ENCODE measurements around the gene C1QTNF1. TPM values are rescaled to one million over a fixed set of nuclear protein-coding genes. Genes with fewer than 3 reads are reported as not detected.

The C1QTNF1 gene
- total RNA-seq, 2 experiments from 2014 or later: 0.12 to 0.14 TPM

GRCh38 chr17:79045842-79046196, 21.9 kb downstream of the C1QTNF1 start:
- H3K9me3 Mint-ChIP-seq: no peaks in the 10 kb centered on the region
- peaks cover 1% of the 10 kb centered on the region for H3K4me1 Mint-ChIP-seq
- H3K36me3 Mint-ChIP-seq: no peaks in the 10 kb centered on the region
- no peak overlapping the region for H3K4me3 Mint-ChIP-seq
- H3K27ac Mint-ChIP-seq: no peak overlapping the region
- DNase-seq: peak; percentile 67
- H3K27me3 Mint-ChIP-seq: peaks cover 17% of the 10 kb centered on the region

GRCh38 chr17:79046197-79046915, 22.4 kb downstream of the C1QTNF1 start:
- peaks cover 17% of the 10 kb centered on the region for H3K27me3 Mint-ChIP-seq
- H3K4me3 Mint-ChIP-seq: no peak overlapping the region
- DNase-seq: no peak
- H3K9me3 Mint-ChIP-seq: no peaks in the 10 kb centered on the region
- no peak overlapping the region for H3K27ac Mint-ChIP-seq
- H3K36me3 Mint-ChIP-seq: no peaks in the 10 kb centered on the region
- H3K4me1 Mint-ChIP-seq: peaks cover 1% of the 10 kb centered on the region

GRCh38 chr17:79046916-79047280, 22.9 kb downstream of the C1QTNF1 start:
- DNase-seq: no peak
- H3K36me3 Mint-ChIP-seq: no peaks in the 10 kb centered on the region
- no peaks in the 10 kb centered on the region for H3K9me3 Mint-ChIP-seq
- H3K4me3 Mint-ChIP-seq: no peak overlapping the region
- H3K4me1 Mint-ChIP-seq: peaks cover 1% of the 10 kb centered on the region
- H3K27ac Mint-ChIP-seq: no peak overlapping the region
- H3K27me3 Mint-ChIP-seq: peaks cover 17% of the 10 kb centered on the region

GRCh38 chr17:79047291-79047920, 23.4 kb downstream of the C1QTNF1 start:
- Mint-ChIP-seq H3K27ac (no peak overlapping the region), H3K36me3 (no peaks in the 10 kb centered on the region), H3K4me1 (peaks cover 1% of the 10 kb centered on the region), H3K4me3 (no peak overlapping the region), H3K27me3 (peaks cover 17% of the 10 kb centered on the region), H3K9me3 (no peaks in the 10 kb centered on the region)
- no peak for DNase-seq

GRCh38 chr17:79047923-79048825, 24.2 kb downstream of the C1QTNF1 start:
- Mint-ChIP-seq H3K9me3 (peaks cover 1% of the 10 kb centered on the region), H3K27ac (no peak overlapping the region), H3K4me1 (peaks cover 1% of the 10 kb centered on the region), H3K4me3 (no peak overlapping the region), H3K36me3 (no peaks in the 10 kb centered on the region), H3K27me3 (peaks cover 17% of the 10 kb centered on the region)
- DNase-seq: no peak

- Mint-ChIP-seq H3K27me3 (peaks cover 17% of the 10 kb centered on the region), H3K27ac (no peak overlapping the region), H3K9me3 (peaks cover 1% of the 10 kb centered on the region), H3K4me1 (peaks cover 1% of the 10 kb centered on the region), H3K4me3 (no peak overlapping the region), H3K36me3 (no peaks in the 10 kb centered on the region)
- DNase-seq: no peak
Observed at GRCh38 chr17:79048826-79049755, 25.1 kb downstream of the C1QTNF1 start.

GRCh38 chr17:79049821-79050220, 25.9 kb downstream of the C1QTNF1 start:
- H3K4me3 Mint-ChIP-seq: no peak overlapping the region

GRCh38 chr17:79050551-79050950, 26.6 kb downstream of the C1QTNF1 start:
- H3K27ac Mint-ChIP-seq: no peak overlapping the region
- H3K27me3 Mint-ChIP-seq: peaks cover 6% of the 10 kb centered on the region
- H3K4me1 Mint-ChIP-seq: peaks cover 1% of the 10 kb centered on the region
- H3K36me3 Mint-ChIP-seq: peaks cover 3% of the 10 kb centered on the region
- no peak for DNase-seq
- H3K4me3 Mint-ChIP-seq: no peak overlapping the region
- H3K9me3 Mint-ChIP-seq: peaks cover 7% of the 10 kb centered on the region

More at GRCh38 chr17:79049821-79050220, 25.9 kb downstream of the C1QTNF1 start:
- Mint-ChIP-seq H3K4me1 (peaks cover 1% of the 10 kb centered on the region), H3K27me3 (peaks cover 11% of the 10 kb centered on the region), H3K27ac (no peak overlapping the region), H3K9me3 (peaks cover 7% of the 10 kb centered on the region), H3K36me3 (peaks cover 3% of the 10 kb centered on the region)
- no peak for DNase-seq

GRCh38 chr17:79051306-79051705, 27.3 kb downstream of the C1QTNF1 start:
- DNase-seq: no peak
- no peaks in the 10 kb centered on the region for H3K27me3 Mint-ChIP-seq
- H3K4me3 Mint-ChIP-seq: no peak overlapping the region
- no peak overlapping the region for H3K27ac Mint-ChIP-seq
- no peaks in the 10 kb centered on the region for H3K4me1 Mint-ChIP-seq
- peaks cover 3% of the 10 kb centered on the region for H3K36me3 Mint-ChIP-seq
- peaks cover 7% of the 10 kb centered on the region for H3K9me3 Mint-ChIP-seq

GRCh38 chr17:79052131-79052530, 28.2 kb downstream of the C1QTNF1 start:
- DNase-seq: no peak
- H3K9me3 Mint-ChIP-seq: peaks cover 7% of the 10 kb centered on the region
- peaks cover 3% of the 10 kb centered on the region for H3K36me3 Mint-ChIP-seq
- no peaks in the 10 kb centered on the region for H3K4me1 Mint-ChIP-seq
- no peaks in the 10 kb centered on the region for H3K27me3 Mint-ChIP-seq
- H3K4me3 Mint-ChIP-seq: no peak overlapping the region
- H3K27ac Mint-ChIP-seq: no peak overlapping the region

- Mint-ChIP-seq H3K27ac (no peak overlapping the region), H3K27me3 (no peaks in the 10 kb centered on the region), H3K36me3 (peaks cover 3% of the 10 kb centered on the region), H3K4me3 (no peak overlapping the region), H3K4me1 (no peaks in the 10 kb centered on the region), H3K9me3 (peaks cover 7% of the 10 kb centered on the region)
- no peak for DNase-seq
Observed at GRCh38 chr17:79053251-79053925, 29.4 kb downstream of the C1QTNF1 start.

GRCh38 chr17:79054200-79054960, 30.4 kb downstream of the C1QTNF1 start:
- peaks cover 7% of the 10 kb centered on the region for H3K9me3 Mint-ChIP-seq
- no peak overlapping the region for H3K4me3 Mint-ChIP-seq
- H3K36me3 Mint-ChIP-seq: peaks cover 3% of the 10 kb centered on the region
- H3K27ac Mint-ChIP-seq: no peak overlapping the region
- peaks cover 3% of the 10 kb centered on the region for H3K27me3 Mint-ChIP-seq
- no peak for DNase-seq
- no peaks in the 10 kb centered on the region for H3K4me1 Mint-ChIP-seq

GRCh38 chr17:79055197-79055596, 31.2 kb downstream of the C1QTNF1 start:
- no peak overlapping the region for H3K4me3 Mint-ChIP-seq
- peaks cover 5% of the 10 kb centered on the region for H3K27me3 Mint-ChIP-seq
- peaks cover 7% of the 10 kb centered on the region for H3K9me3 Mint-ChIP-seq
- H3K36me3 Mint-ChIP-seq: peaks cover 3% of the 10 kb centered on the region
- no peak for DNase-seq
- H3K27ac Mint-ChIP-seq: no peak overlapping the region
- no peaks in the 10 kb centered on the region for H3K4me1 Mint-ChIP-seq
